Upper lobe of left lung (tissue), 4 donors: ENCODE measurements around the gene TRIM66.

Source experiments
- CTCF ChIP-seq, 6 experiments: fragments of 450-650 bp in 4 of 6; fragments of 200-600 bp in 2 of 6; sonication (generic) in 2 of 6; IDR thresholded peaks; one replicate each; pipeline ENCODE4 v1.5.1; 2016 to 2019; ENCODE audit warnings: antibody characterized with exemption in 6 of 6
- EP300 ChIP-seq, 4 donors: sonication (generic); formaldehyde crosslinking; IDR thresholded peaks; one replicate each; pipeline ENCODE4 v1.5.1; 2017; ENCODE audit warnings: antibody characterized with exemption in 4 of 4, control low read depth in 2 of 4

GRCh38 chr11:8656291-8656690 lies 26.2 kb downstream of the TRIM66 start:
- no peak for TF ChIP-seq CTCF (IDR thresholded peaks at IDR 0.05)
- no peak for TF ChIP-seq EP300 (IDR thresholded peaks at IDR 0.05)
